H54 (cell line): ENCODE data around the gene THSD4.

Experiments
- DNase-seq: peaks from one replicate; pipeline ENCODE4 v3.0.0; 2011; ENCODE audit warnings: low spot score, mixed read lengths; ENCODE audit not compliant: insufficient read length
- FAIRE-seq: peaks from 3 replicates; lab custom pipeline; 2011; peaks lifted over from hg19 to GRCh38; lab: Jason Lieb, UNC
- POLR2A ChIP-seq: IDR thresholded peaks from 2 replicates; pipeline ENCODE4 v1.6.1; 2011; ENCODE audit warnings: low read depth, mild to moderate bottlenecking, low read length

Gene THSD4

DNA sequence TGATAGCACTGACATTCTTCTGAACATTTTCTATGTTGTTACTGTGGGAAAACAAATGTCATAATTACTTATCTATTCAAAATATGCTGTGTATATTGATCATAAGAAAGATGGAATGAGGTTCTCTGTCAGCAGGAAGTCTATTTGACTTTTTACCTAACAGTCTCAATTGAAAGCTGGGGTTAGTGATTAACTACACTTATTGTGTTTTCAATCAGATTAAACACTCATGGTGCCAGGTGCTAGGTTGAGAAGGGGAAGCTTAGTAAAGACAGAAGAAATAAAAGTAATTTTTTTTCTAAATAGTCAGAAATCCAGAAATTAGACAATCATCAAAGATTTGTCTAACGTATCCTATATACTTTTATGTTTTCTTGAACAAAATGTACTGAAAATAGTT lies 414.1 kb downstream of the THSD4 start:
- FAIRE-seq (no peak), DNase-seq (no peak)
- no peak for TF ChIP-seq POLR2A

DNA sequence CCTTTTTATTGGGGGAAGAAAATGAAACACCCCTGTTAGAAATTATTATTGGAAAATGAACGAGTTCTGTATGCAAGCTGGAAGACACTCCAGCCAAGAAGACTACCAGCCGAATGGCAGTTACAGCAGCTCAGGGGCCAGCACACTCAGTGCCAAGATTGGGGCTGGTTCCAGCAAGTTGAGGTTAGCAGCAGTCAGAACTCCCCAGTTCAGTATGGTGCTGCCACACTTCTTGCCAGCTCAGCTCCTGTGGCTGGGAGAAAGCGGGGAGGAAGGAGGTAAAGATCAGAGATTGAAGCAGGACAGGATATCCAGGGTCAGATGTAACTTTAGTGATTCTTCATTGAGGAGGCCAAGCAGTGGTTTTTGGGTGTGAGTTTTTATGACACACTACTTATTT lies 414.8 kb downstream of the THSD4 start:
- FAIRE-seq (no peak), DNase-seq (no peak)
- no peak for TF ChIP-seq POLR2A

GRCh38 chr15:71532994-71533393 lies 417.7 kb downstream of the THSD4 start:
- FAIRE-seq = no peak
- peak; percentile 6 for DNase-seq
- no peak for TF ChIP-seq POLR2A

GRCh38 chr15:71538181-71538580 lies 422.9 kb downstream of the THSD4 start:
- no peak for DNase-seq
- no peak for TF ChIP-seq POLR2A
- FAIRE-seq = peak; percentile 6

DNA sequence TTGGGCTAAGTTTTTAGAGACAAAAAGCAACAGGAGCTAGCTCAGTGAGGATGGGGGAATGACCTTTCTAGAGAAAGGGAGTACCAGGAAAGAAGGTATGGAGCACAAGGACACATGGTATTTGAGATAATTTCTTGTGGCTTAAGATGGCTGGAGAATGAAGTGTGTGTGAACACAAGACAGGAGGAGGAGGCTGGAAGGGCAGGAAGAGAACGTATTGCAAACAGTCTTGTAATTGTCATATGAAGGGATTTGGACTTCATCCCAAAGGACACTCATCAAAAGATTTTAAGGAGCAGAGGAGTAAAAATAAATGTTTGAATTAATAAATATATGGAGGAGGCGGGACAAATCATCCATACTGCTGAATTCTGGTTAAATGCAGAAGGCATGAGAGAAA lies 426.5 kb downstream of the THSD4 start:
- DNase-seq (no peak), FAIRE-seq (no peak)
- TF ChIP-seq POLR2A = no peak

- TF ChIP-seq POLR2A = no peak
- FAIRE-seq = no peak
Measured at GRCh38 chr15:71542836-71543235, 427.6 kb downstream of the THSD4 start.

GRCh38 chr15:71543413-71543812 lies 428.1 kb downstream of the THSD4 start:
- FAIRE-seq (no peak), DNase-seq (no peak)
- no peak for TF ChIP-seq POLR2A

More at GRCh38 chr15:71542836-71543235, 427.6 kb downstream of the THSD4 start:
- no peak for DNase-seq

- no peak for TF ChIP-seq POLR2A
- FAIRE-seq = no peak
- no peak for DNase-seq
Measured at GRCh38 chr15:71545223-71545760, 430.0 kb downstream of the THSD4 start.

DNA sequence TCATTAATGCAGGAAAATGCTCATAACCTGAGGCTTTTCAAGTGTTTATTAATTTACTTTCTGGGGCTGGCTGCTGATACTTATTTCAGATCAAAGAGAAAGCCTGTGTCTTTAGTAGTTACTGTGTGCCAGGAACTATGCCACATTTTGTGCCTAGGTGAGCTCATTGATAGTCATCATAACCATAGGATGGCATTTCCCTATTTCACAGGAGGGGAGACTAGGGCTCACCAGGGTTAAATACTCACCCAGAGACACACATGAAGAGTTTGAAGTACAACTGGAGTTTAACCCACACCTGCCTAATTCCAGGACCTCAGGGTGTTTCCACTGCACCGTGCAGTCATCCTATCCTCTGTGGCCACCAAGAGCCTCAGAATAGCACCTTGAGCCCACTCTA lies 430.7 kb downstream of the THSD4 start:
- DNase-seq = no peak
- no peak for TF ChIP-seq POLR2A
- no peak for FAIRE-seq

DNA sequence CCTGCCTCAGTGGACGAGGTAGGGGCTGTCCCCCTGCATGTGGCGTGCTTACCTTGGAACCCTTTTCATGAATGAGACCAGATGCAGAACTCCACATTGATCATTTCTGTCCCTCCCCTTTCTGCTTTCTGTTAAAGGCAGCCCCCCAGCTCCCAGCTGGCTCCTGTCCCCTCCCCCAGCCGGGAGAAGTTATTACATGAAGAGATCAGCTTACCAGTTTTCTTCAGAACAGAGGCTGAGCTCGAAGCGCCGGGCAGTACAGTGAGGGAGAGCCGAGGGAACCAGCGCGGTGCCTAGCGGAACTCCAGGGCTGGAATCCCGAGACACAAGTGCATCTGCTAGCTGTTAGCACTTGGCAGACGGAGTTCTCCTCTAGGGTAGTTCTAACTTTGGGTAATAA lies 431.7 kb downstream of the THSD4 start:
- no peak for TF ChIP-seq POLR2A
- DNase-seq = no peak
- no peak for FAIRE-seq

DNA sequence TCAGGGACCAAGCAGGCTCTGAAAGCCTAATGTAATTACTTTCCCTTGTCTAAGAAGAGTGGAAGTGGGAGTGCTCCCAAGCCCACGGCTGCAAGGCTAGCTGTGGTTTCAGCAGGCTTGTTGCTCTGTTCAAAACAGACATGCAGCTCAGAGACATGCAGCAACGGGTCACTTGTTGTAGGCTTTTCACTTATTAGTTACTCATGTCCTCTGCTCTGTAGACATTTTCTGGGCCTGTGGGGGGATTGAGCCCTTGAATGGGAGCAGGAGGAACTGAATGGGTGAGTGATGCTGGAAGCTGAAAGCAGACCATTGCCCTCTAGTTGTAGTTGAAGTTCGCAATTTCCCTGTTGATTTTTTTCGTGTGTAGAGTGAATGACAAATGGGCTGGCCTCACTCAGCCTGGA lies 433.1 kb downstream of the THSD4 start:
- no peak for FAIRE-seq
- DNase-seq = no peak
- no peak for TF ChIP-seq POLR2A

GRCh38 chr15:71549091-71549490 lies 433.8 kb downstream of the THSD4 start:
- DNase-seq (no peak), FAIRE-seq (no peak)
- no peak for TF ChIP-seq POLR2A

DNA sequence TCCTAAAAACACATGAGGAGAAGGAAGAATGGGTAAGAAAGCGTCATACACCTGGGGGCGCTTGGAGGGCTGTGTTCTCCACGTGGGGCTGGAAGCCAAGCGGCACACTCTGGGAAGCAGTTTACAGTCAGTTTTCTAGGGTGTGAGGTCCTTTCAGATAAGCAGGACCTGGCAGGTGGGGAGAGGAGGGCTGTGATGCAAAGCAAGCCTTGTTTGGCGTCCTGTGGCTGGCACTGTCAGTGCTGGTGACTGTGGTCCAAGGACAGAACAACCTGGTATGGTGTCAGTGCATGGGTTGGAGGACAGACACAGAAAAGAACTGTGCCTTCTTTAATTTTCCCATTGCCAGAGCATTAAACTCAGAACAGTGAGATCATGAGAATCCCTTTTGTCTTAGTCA lies 434.4 kb downstream of the THSD4 start:
- FAIRE-seq (no peak), DNase-seq (no peak)
- TF ChIP-seq POLR2A = no peak

- DNase-seq (no peak), FAIRE-seq (no peak)
- no peak for TF ChIP-seq POLR2A
Measured at GRCh38 chr15:71551566-71551965, 436.3 kb downstream of the THSD4 start.

- no peak for TF ChIP-seq POLR2A
- DNase-seq (no peak), FAIRE-seq (peak; percentile 72)
Measured at GRCh38 chr15:71559098-71559497, 443.8 kb downstream of the THSD4 start.

GRCh38 chr15:71559616-71560015 lies 444.3 kb downstream of the THSD4 start:
- no peak for TF ChIP-seq POLR2A
- FAIRE-seq (no peak), DNase-seq (no peak)

DNA sequence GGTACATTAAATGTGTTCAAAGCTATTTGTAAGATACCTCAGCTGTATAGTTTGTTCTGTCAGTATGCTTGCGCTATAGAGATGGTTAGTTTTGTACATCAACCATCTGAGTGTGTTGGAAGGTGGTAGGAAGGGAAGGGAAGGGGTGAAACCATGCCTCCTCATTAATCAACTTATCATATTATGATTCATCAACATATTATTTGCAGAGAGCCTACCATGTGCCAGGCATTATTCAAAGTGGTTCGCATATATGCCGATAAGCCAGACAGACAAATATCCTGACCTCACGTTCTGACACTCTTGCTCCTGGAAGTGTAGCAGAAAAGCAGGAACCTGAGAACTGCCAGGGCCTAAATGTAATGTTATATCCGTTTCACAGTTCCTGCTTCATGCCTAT lies 447.0 kb downstream of the THSD4 start:
- FAIRE-seq = no peak
- TF ChIP-seq POLR2A = no peak
- no peak for DNase-seq
